ENCODE measurements around the gene WDFY4. TPM values are rescaled to one million over a fixed set of nuclear protein-coding genes. Genes with fewer than 3 reads are reported as not detected.

Gene WDFY4
- total RNA-seq, 1 donor from 2014 or later = not detected

DNA sequence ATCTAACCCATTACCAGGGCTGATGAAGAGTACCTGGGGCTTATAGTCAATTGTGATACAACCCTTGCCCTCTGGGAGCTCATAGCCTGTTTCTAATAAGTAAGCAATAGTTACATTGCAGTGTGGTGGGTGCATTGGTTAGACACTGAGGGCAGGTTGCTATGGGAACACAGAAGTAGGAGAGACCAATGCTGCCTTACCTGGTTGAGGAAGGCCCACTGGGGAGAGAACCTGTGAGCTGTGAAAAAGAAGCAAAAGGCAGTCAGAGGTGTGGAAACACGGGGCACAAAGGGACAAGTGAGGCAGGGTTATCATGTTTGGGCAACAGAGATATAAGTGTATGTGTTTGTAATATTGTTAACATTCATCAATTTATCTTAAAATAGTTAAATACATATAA is 51.9 kb downstream of the WDFY4 start:
- Mint-ChIP-seq H3K4me1 (peaks cover 26% of the 10 kb centered on the region), H3K4me3 (no peak overlapping the region), H3K36me3 (no peaks in the 10 kb centered on the region), H3K27me3 (ENCODE audit: insufficient read depth, low read depth) (peaks cover 7% of the 10 kb centered on the region), H3K27ac (no peak overlapping the region), H3K9me3 (no peaks in the 10 kb centered on the region)
- Histone ChIP-seq H3K9ac (no peak overlapping the region), H3K27ac (no peak overlapping the region), H3K9me3 (ENCODE audit: low read depth) (no peaks in the 10 kb centered on the region), H3K36me3 (no peaks in the 10 kb centered on the region), H3K4me3 (no peak overlapping the region), H3K4me1 (peaks cover 6% of the 10 kb centered on the region), H3K4me2 (no peak overlapping the region), H3F3A (ENCODE audit: low read depth) (no peaks in the 10 kb centered on the region), H3K27me3 (no peaks in the 10 kb centered on the region), H3K79me2 (ENCODE audit: low read depth) (no peaks in the 10 kb centered on the region), H4K20me1 (ENCODE audit: low read depth) (no peaks in the 10 kb centered on the region), H2AFZ (replicated peaks) (no peak overlapping the region)
- TF ChIP-seq EZH2 (IDR thresholded peaks at IDR 0.05) (no peak), EZH2phosphoT487 (IDR thresholded peaks at IDR 0.05) (no peak)
- TF ChIP-seq, protein P1, sequence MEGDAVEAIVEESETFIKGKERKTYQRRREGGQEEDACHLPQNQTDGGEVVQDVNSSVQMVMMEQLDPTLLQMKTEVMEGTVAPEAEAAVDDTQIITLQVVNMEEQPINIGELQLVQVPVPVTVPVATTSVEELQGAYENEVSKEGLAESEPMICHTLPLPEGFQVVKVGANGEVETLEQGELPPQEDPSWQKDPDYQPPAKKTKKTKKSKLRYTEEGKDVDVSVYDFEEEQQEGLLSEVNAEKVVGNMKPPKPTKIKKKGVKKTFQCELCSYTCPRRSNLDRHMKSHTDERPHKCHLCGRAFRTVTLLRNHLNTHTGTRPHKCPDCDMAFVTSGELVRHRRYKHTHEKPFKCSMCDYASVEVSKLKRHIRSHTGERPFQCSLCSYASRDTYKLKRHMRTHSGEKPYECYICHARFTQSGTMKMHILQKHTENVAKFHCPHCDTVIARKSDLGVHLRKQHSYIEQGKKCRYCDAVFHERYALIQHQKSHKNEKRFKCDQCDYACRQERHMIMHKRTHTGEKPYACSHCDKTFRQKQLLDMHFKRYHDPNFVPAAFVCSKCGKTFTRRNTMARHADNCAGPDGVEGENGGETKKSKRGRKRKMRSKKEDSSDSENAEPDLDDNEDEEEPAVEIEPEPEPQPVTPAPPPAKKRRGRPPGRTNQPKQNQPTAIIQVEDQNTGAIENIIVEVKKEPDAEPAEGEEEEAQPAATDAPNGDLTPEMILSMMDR (IDR thresholded peaks at IDR 0.05) = no peak
- DNase-seq (ENCODE audit: low spot score) = no peak

DNA sequence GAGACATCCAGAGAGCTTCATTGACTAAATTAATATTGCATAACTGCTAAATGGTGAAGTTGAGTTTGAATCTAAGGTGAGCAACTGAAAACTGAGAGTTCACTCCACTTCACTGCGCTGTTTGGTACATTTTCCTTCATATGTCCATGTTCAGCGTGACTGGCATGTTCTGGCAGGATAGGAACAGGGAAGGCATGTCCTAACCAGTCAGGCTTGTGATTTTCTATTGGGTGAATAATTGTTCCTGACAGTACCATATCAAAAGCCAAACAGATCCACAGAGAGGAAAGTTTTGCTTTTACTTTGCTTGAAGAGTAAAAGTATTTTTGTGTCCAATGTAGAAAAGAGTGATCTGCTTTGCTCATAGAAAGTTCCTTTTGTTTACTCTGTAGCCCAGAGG is 53.2 kb downstream of the WDFY4 start:
- no peak for DNase-seq (ENCODE audit: low spot score)
- no peak overlapping the region for H2AFZ ChIP-seq (replicated peaks)
- no peaks in the 10 kb centered on the region for H4K20me1 ChIP-seq (ENCODE audit: low read depth)
- H3K79me2 ChIP-seq (ENCODE audit: low read depth) = no peaks in the 10 kb centered on the region
- no peak overlapping the region for H3K4me2 ChIP-seq
- H3F3A ChIP-seq (ENCODE audit: low read depth) = no peaks in the 10 kb centered on the region
- H3K27me3 Mint-ChIP-seq (ENCODE audit: insufficient read depth, low read depth) = peaks cover 3% of the 10 kb centered on the region
- no peaks in the 10 kb centered on the region for H3K9me3 ChIP-seq (ENCODE audit: low read depth)
- no peaks in the 10 kb centered on the region for H3K36me3 Mint-ChIP-seq
- no peak overlapping the region for H3K9ac ChIP-seq
- no peaks in the 10 kb centered on the region for H3K27me3 ChIP-seq
- no peaks in the 10 kb centered on the region for H3K9me3 Mint-ChIP-seq
- no peak overlapping the region for H3K27ac Mint-ChIP-seq
- TF ChIP-seq, protein P1 (IDR thresholded peaks at IDR 0.05) = no peak
- TF ChIP-seq EZH2 (IDR thresholded peaks at IDR 0.05) (no peak), EZH2phosphoT487 (IDR thresholded peaks at IDR 0.05) (no peak)
- no peak overlapping the region for H3K27ac ChIP-seq
- peaks cover 33% of the 10 kb centered on the region for H3K4me1 Mint-ChIP-seq
- no peaks in the 10 kb centered on the region for H3K36me3 ChIP-seq
- H3K4me3 ChIP-seq = no peak overlapping the region
- no peak overlapping the region for H3K4me3 Mint-ChIP-seq
- H3K4me1 ChIP-seq = peaks cover 6% of the 10 kb centered on the region

DNA sequence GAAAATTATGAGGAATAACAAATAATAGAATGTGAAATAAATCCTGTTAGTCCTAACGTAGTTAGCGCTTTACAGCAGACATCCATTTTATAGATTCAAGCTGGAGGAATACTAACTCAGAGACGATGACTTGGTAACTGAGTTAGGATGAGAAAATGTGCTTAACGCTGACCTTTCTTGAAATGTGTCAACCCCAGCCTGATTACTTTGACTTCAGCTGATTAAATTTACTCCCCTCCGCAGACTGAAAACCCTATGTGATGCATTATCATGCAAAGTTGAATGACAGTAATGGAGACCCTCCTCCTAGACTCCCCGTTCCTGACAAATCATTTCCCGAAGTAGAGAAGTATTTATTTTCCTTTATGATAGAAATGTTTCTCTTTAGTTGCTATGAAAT is 54.5 kb downstream of the WDFY4 start:
- H3K4me3 Mint-ChIP-seq = no peak overlapping the region
- Histone ChIP-seq H3F3A (ENCODE audit: low read depth) (no peaks in the 10 kb centered on the region), H3K27ac (no peak overlapping the region), H3K27me3 (no peaks in the 10 kb centered on the region), H3K9ac (no peak overlapping the region), H3K4me2 (no peak overlapping the region), H3K36me3 (no peaks in the 10 kb centered on the region), H3K4me3 (no peak overlapping the region), H3K79me2 (ENCODE audit: low read depth) (no peaks in the 10 kb centered on the region), H3K4me1 (peaks cover 6% of the 10 kb centered on the region), H3K9me3 (ENCODE audit: low read depth) (no peaks in the 10 kb centered on the region), H4K20me1 (ENCODE audit: low read depth) (no peaks in the 10 kb centered on the region), H2AFZ (replicated peaks) (no peak overlapping the region)
- no peaks in the 10 kb centered on the region for H3K36me3 Mint-ChIP-seq
- H3K4me1 Mint-ChIP-seq = peaks cover 36% of the 10 kb centered on the region
- TF ChIP-seq EZH2phosphoT487 (IDR thresholded peaks at IDR 0.05) (no peak), EZH2 (IDR thresholded peaks at IDR 0.05) (no peak)
- TF ChIP-seq, protein P1 (IDR thresholded peaks at IDR 0.05) = no peak
- no peaks in the 10 kb centered on the region for H3K9me3 Mint-ChIP-seq
- H3K27me3 Mint-ChIP-seq (ENCODE audit: insufficient read depth, low read depth) = no peaks in the 10 kb centered on the region
- DNase-seq (ENCODE audit: low spot score) = no peak
- H3K27ac Mint-ChIP-seq = no peak overlapping the region
